ENCODE results near the gene TAOK3.

Gene TAOK3

DNA sequence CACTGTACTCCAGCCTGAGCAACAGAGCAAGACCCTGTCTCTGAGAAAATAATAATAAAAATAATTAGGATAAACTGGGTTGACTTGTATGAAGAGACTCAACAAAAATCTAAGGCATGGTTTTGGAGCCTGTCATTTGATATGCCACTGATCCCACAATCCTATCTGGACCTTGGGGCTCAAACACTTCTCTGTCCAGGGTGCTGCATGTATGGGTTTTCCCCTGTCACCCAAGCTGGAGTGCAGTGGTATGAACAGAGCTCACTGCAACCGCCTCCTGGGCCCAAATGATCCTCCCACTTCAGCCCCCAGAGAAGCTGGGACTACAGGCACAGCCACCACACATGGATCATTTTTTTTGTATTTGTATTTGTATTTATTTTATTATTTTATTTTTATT lies 263.6 kb downstream of the TAOK3 start:
- Histone ChIP-seq H3K36me3 (ENCODE audit: control insufficient read depth in 2 of 2, insufficient read depth in 2 of 2, low read length in 2 of 2) (no peaks in the 10 kb centered on the region), H3K4me1 (ENCODE audit: control insufficient read depth in 2 of 2, insufficient read depth in 2 of 2, low read length in 2 of 2) (peaks cover 4 to 7% of the 10 kb centered on the region in 2 donors), H3K9me3 (ENCODE audit: control insufficient read depth in 2 of 2, low read length in 2 of 2) (no peaks in the 10 kb centered on the region), H3K27ac (ENCODE audit: low read depth in 2 of 2, low read length in 2 of 2) (no peak overlapping the region), H3K4me3 (ENCODE audit: low read length in 2 of 2) (no peak overlapping the region), H3K27me3 (ENCODE audit: control insufficient read depth in 2 of 2, insufficient read depth in 2 of 2, low read length in 2 of 2) (no peaks in the 10 kb centered on the region), H3K9ac (ENCODE audit: low read depth in 1 of 2, low read length in 2 of 2) (no peak overlapping the region)

DNA sequence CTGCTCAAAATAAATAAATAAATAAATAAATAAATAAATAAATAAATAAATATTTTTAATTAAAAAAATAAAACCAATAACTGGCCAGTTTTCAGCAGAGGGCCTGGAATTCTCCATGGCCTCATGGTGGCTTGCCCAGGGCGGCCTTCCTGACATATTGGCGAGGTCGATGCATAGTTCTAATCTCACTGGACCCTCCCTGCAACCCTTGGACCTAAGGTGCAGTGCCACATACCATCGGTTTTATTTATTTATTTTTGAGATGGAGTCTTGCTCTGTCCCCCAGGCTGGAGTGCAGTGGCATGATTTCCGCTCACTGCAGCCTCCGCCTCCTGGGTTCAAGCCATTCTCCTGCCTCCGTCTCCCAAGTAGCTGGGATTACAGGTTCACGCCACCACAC lies 265.0 kb downstream of the TAOK3 start:
- H3K27ac ChIP-seq (ENCODE audit: low read depth in 2 of 2, low read length in 2 of 2) = no peak overlapping the region
- H3K9me3 ChIP-seq (ENCODE audit: control insufficient read depth in 2 of 2, low read length in 2 of 2) = no peaks in the 10 kb centered on the region
- no peak overlapping the region for H3K9ac ChIP-seq (ENCODE audit: low read depth in 1 of 2, low read length in 2 of 2)
- H3K36me3 ChIP-seq (ENCODE audit: control insufficient read depth in 2 of 2, insufficient read depth in 2 of 2, low read length in 2 of 2) = no peaks in the 10 kb centered on the region
- no peak overlapping the region for H3K4me3 ChIP-seq (ENCODE audit: low read length in 2 of 2)
- peaks cover 6 to 7% of the 10 kb centered on the region in 2 donors for H3K4me1 ChIP-seq (ENCODE audit: control insufficient read depth in 2 of 2, insufficient read depth in 2 of 2, low read length in 2 of 2)
- no peaks in the 10 kb centered on the region for H3K27me3 ChIP-seq (ENCODE audit: control insufficient read depth in 2 of 2, insufficient read depth in 2 of 2, low read length in 2 of 2)

DNA sequence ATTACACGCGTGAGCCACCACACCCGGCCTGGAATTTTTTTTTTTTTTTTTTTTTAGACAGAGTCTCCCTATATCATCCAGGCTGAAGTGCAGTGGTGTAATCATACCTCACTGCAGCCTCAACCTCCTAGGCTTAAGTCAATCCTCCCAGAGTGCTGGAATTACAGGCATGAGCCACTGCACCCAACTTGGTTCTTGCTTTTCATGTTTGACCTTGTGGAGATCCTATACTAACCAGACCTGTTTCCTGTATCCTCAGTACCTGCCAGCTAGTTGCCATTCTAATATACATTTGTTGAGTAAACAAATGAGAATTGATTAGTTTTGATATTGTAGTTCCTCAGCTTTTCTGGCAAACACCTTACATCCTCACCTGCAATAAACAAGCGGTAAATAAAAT lies 265.7 kb downstream of the TAOK3 start:
- H3K36me3 ChIP-seq (ENCODE audit: control insufficient read depth in 2 of 2, insufficient read depth in 2 of 2, low read length in 2 of 2) = no peaks in the 10 kb centered on the region
- peaks cover 10 to 14% of the 10 kb centered on the region in 2 donors for H3K4me1 ChIP-seq (ENCODE audit: control insufficient read depth in 2 of 2, insufficient read depth in 2 of 2, low read length in 2 of 2)
- H3K27me3 ChIP-seq (ENCODE audit: control insufficient read depth in 2 of 2, insufficient read depth in 2 of 2, low read length in 2 of 2) = no peaks in the 10 kb centered on the region
- no peak overlapping the region for H3K4me3 ChIP-seq (ENCODE audit: low read length in 2 of 2)
- H3K27ac ChIP-seq (ENCODE audit: low read depth in 2 of 2, low read length in 2 of 2) = no peak overlapping the region
- H3K9ac ChIP-seq (ENCODE audit: low read depth in 1 of 2, low read length in 2 of 2) = no peak overlapping the region
- no peaks in the 10 kb centered on the region for H3K9me3 ChIP-seq (ENCODE audit: control insufficient read depth in 2 of 2, low read length in 2 of 2)

DNA sequence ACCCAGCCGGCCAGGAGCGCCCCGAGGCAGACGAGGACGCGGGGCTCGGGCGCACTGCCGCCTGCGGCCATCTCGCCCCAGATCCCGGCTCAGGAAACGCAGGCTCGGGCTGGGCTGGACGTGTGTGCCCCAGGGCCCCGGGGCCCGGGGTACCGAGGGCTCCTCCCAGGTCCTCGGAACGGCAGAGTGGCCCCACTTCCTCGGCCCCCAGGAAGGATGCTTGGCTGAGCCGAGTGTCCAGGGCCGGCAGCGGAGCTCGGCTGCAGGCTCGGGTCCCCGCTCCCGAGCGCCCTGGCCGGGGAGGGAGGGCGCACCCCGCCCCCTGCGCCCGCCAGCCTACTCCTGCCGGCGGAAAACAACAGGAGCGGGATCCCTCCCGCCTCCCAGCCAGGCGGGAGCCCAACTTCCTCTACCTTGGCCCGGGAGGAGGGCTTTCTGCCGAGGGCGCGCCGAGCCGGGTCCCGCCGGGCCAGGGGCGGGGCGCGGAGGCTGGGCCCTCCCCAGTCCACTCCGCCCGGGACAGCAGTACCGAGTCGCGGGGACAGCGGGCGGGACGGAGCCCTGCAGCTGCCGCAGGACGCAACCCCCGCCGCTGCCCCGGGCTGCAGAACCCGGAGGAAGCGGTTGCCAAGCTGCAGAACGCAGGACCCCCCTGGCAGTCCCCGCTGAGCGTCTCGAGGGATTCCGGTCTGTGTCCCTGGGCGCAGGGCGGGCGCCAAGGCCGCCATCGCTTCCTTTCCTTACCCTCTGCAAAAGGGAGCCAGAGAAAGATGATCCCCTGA lies 268.9 kb downstream of the TAOK3 start, which contains the start of gene VSIG10:
Gene VSIG10 (minus strand): TSS at position 411 of the 782 bp plus-strand sequence. CDS start 340 bp downstream, at position 71.
- peak within 1 kb of the TSS; percentile 90 to 93 for H3K27ac ChIP-seq (ENCODE audit: low read depth in 2 of 2, low read length in 2 of 2)
- H3K9me3 ChIP-seq (ENCODE audit: control insufficient read depth in 2 of 2, low read length in 2 of 2) = no peaks in the 10 kb centered on the region
- H3K9ac ChIP-seq (ENCODE audit: low read depth in 1 of 2, low read length in 2 of 2) = peak within 1 kb of the TSS; percentile 80 to 83
- H3K27me3 ChIP-seq (ENCODE audit: control insufficient read depth in 2 of 2, insufficient read depth in 2 of 2, low read length in 2 of 2) = no peaks in the 10 kb centered on the region
- no peaks in the 10 kb centered on the region for H3K36me3 ChIP-seq (ENCODE audit: control insufficient read depth in 2 of 2, insufficient read depth in 2 of 2, low read length in 2 of 2)
- peak within 1 kb of the TSS; percentile 72 to 81 for H3K4me3 ChIP-seq (ENCODE audit: low read length in 2 of 2)
- peaks cover 15 to 22% of the 10 kb centered on the region in 2 donors for H3K4me1 ChIP-seq (ENCODE audit: control insufficient read depth in 2 of 2, insufficient read depth in 2 of 2, low read length in 2 of 2)

DNA sequence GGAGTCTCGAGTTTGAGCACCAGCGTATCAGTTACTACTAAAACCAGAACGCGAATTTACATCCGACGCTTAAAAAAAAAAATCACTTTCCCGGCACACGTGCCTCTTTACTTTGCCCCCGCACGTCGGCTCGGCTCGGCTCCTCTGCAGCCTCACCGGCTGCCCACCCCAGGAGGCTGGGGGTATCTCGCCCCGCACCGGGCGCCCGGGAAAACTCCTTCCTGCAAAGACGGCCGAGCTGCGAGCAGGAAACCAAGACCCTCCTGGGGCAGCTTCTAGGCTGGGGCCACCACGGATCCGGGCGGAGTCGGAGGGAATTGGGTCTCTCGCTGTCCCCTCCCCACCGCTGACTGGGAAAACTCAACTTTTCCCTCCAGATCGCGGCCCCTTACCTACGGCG lies 269.5 kb downstream of the TAOK3 start:
- H3K27ac ChIP-seq (ENCODE audit: low read depth in 2 of 2, low read length in 2 of 2) = peak overlapping the region; percentile 90 to 93
- peak overlapping the region; percentile 80 to 83 for H3K9ac ChIP-seq (ENCODE audit: low read depth in 1 of 2, low read length in 2 of 2)

DNA sequence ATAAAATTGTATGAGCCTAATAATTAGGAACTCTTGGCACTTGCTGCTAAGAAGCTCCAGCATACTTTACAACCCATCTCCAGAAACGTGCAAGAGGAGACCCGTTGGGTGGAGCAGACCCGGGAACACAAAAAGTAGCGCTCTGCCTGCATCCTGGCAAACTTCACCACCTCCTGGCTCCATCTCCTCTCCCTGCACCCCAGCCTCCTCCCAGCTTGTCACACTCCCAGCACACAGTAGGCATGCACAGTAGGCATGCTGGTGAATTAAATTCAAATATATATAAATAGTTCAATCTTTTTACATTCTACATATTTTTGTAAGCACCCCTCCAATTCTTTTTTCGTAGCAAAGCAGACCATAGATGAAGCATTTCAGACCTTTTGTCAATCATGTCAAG lies 270.1 kb downstream of the TAOK3 start:
- Histone ChIP-seq H3K36me3 (ENCODE audit: control insufficient read depth in 2 of 2, insufficient read depth in 2 of 2, low read length in 2 of 2) (no peaks in the 10 kb centered on the region), H3K4me3 (ENCODE audit: low read length in 2 of 2) (peak overlapping the region; percentile 72 to 81), H3K27me3 (ENCODE audit: control insufficient read depth in 2 of 2, insufficient read depth in 2 of 2, low read length in 2 of 2) (no peaks in the 10 kb centered on the region), H3K9ac (ENCODE audit: low read depth in 1 of 2, low read length in 2 of 2) (peak overlapping the region; percentile 26 to 80), H3K9me3 (ENCODE audit: control insufficient read depth in 2 of 2, low read length in 2 of 2) (no peaks in the 10 kb centered on the region), H3K4me1 (ENCODE audit: control insufficient read depth in 2 of 2, insufficient read depth in 2 of 2, low read length in 2 of 2) (peaks cover 17 to 29% of the 10 kb centered on the region in 2 donors), H3K27ac (ENCODE audit: low read depth in 2 of 2, low read length in 2 of 2) (peak overlapping the region; percentile 90 to 93)

More for the DNA sequence above, 269.5 kb downstream of the TAOK3 start:
- no peaks in the 10 kb centered on the region for H3K36me3 ChIP-seq (ENCODE audit: control insufficient read depth in 2 of 2, insufficient read depth in 2 of 2, low read length in 2 of 2)
- peaks cover 15 to 26% of the 10 kb centered on the region in 2 donors for H3K4me1 ChIP-seq (ENCODE audit: control insufficient read depth in 2 of 2, insufficient read depth in 2 of 2, low read length in 2 of 2)
- no peaks in the 10 kb centered on the region for H3K27me3 ChIP-seq (ENCODE audit: control insufficient read depth in 2 of 2, insufficient read depth in 2 of 2, low read length in 2 of 2)
- no peaks in the 10 kb centered on the region for H3K9me3 ChIP-seq (ENCODE audit: control insufficient read depth in 2 of 2, low read length in 2 of 2)
- peak overlapping the region; percentile 72 to 81 for H3K4me3 ChIP-seq (ENCODE audit: low read length in 2 of 2)

DNA sequence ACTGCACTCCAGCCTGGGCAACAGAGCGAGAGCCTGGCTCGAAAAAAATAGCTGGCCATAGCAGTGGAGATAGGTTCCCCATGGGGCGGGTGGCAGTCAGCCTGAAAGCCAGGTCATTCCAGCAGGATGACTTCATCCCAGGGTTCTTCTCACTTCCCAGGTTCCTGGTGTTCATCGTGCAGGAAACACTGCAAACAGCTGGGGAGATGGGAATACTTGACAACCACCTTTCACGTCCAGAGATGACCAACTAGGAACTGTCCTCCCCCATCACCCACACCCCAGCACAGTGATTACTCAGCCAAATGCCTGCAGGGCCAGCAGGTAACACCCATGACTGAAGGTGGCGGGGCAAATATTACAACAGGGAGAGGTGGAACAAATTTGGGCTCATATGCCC lies 270.6 kb downstream of the TAOK3 start:
- Histone ChIP-seq H3K4me3 (ENCODE audit: low read length in 2 of 2) (peak overlapping the region; percentile 72 to 81), H3K9me3 (ENCODE audit: control insufficient read depth in 2 of 2, low read length in 2 of 2) (no peaks in the 10 kb centered on the region), H3K4me1 (ENCODE audit: control insufficient read depth in 2 of 2, insufficient read depth in 2 of 2, low read length in 2 of 2) (peaks cover 17 to 29% of the 10 kb centered on the region in 2 donors), H3K9ac (ENCODE audit: low read depth in 1 of 2, low read length in 2 of 2) (no peak overlapping the region), H3K27me3 (ENCODE audit: control insufficient read depth in 2 of 2, insufficient read depth in 2 of 2, low read length in 2 of 2) (no peaks in the 10 kb centered on the region), H3K36me3 (ENCODE audit: control insufficient read depth in 2 of 2, insufficient read depth in 2 of 2, low read length in 2 of 2) (no peaks in the 10 kb centered on the region), H3K27ac (ENCODE audit: low read depth in 2 of 2, low read length in 2 of 2) (no peak overlapping the region)

DNA sequence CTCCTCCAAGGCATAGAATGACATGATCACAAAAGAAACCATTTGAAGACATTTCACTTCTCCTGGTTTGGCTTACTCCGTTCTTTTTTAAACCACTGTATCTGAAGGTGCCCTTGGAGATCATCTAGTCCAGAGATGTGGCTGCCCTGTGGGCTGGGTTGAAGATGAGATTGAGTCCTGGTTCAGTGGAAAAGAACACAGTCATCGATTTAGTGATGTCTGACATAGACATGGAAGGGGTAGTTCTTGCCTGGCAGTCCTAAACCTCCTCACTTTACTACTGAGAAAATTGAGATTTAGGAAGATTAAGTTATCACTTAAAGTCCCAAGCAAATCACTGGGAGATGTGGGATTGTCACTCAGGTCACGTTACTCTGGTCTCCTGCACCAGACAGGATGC lies 271.7 kb downstream of the TAOK3 start:
- Histone ChIP-seq H3K9me3 (ENCODE audit: control insufficient read depth in 2 of 2, low read length in 2 of 2) (no peaks in the 10 kb centered on the region), H3K36me3 (ENCODE audit: control insufficient read depth in 2 of 2, insufficient read depth in 2 of 2, low read length in 2 of 2) (no peaks in the 10 kb centered on the region), H3K4me3 (ENCODE audit: low read length in 2 of 2) (no peak overlapping the region), H3K27ac (ENCODE audit: low read depth in 2 of 2, low read length in 2 of 2) (no peak overlapping the region), H3K4me1 (ENCODE audit: control insufficient read depth in 2 of 2, insufficient read depth in 2 of 2, low read length in 2 of 2) (peaks cover 17 to 29% of the 10 kb centered on the region in 2 donors), H3K27me3 (ENCODE audit: control insufficient read depth in 2 of 2, insufficient read depth in 2 of 2, low read length in 2 of 2) (no peaks in the 10 kb centered on the region), H3K9ac (ENCODE audit: low read depth in 1 of 2, low read length in 2 of 2) (no peak overlapping the region)
